AG09319 (cell line): ENCODE results near the gene DUSP28.

ENCODE experiments used
- DNase-seq: peaks from one replicate; pipeline ENCODE4 v3.0.0-alpha.2; 2010; ENCODE audit warnings: low read depth; ENCODE audit errors: extremely low read depth
- TF ChIP-seq, protein P1 (sequence below): IDR thresholded peaks from 2 replicates; pipeline ENCODE4 v1.5.1; 2011; ENCODE audit warnings: low read depth, mild to moderate bottlenecking, inconsistent platforms, low read length, moderate library complexity

The DUSP28 gene

DNA sequence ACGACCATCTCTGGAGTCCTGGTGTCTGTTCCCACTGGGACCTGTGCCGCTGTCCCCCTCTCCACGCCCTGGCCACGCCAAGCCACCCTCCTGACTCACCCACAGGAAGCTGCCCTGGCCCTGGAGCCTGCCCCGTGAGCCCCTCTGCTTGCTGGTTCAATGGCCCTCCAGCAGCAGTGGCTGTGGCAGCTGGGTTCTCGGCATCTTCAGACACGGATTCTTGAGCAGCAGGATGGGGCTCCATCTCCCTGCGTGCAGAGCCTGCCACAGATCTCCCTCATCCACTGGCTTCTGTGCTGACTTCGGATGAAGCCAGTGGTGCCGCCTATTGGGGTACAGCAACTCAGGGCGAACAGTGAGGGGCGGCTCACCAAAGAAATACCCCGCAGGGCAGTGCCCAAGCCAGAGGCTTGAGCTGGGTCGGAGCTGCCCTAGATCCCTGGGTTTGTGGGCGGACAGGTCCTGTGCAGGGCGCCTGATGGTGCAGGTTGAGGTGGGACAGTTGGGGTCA is 40.3 kb downstream of the DUSP28 start:
- TF ChIP-seq, protein P1, sequence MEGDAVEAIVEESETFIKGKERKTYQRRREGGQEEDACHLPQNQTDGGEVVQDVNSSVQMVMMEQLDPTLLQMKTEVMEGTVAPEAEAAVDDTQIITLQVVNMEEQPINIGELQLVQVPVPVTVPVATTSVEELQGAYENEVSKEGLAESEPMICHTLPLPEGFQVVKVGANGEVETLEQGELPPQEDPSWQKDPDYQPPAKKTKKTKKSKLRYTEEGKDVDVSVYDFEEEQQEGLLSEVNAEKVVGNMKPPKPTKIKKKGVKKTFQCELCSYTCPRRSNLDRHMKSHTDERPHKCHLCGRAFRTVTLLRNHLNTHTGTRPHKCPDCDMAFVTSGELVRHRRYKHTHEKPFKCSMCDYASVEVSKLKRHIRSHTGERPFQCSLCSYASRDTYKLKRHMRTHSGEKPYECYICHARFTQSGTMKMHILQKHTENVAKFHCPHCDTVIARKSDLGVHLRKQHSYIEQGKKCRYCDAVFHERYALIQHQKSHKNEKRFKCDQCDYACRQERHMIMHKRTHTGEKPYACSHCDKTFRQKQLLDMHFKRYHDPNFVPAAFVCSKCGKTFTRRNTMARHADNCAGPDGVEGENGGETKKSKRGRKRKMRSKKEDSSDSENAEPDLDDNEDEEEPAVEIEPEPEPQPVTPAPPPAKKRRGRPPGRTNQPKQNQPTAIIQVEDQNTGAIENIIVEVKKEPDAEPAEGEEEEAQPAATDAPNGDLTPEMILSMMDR = no peak
- DNase-seq = no peak

DNA sequence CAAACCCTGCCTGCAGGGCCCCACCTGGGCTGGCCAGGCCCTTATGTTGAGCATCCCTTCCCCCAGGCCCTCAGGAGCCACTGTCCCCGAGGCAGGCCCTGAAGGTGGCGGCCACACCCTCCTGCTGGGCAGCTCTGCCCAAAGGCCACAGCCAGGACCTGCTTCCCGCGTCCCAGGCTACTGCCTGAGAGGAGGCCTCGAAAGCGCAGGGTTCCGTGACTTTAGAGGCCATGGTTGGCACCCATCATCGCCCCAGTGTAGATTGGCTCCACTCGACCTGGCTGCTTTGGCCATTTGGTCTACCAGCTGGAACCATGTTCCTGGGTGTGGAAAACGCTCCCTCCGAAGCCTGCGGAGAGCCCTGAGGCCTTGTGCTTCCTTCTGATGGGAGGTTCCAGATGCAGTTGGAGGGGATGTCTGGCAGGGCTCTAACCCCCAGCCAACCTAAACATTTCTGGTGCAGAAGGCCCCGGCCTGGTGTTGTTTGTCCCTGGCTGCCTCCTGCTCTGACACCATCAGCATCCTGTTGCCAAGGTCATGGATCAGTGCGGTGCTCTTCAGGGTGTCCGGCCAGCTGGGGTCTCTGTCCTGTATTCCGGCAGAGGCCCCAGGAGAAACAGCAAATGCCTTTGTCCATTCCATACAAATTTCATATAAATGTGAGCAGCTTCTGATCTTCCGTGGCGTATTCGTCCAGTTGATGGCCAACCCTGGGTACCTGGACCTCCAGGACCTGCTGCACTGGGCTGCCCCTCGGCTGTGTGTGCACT is 41.1 kb downstream of the DUSP28 start:
- TF ChIP-seq, protein P1 = no peak
- no peak for DNase-seq

DNA sequence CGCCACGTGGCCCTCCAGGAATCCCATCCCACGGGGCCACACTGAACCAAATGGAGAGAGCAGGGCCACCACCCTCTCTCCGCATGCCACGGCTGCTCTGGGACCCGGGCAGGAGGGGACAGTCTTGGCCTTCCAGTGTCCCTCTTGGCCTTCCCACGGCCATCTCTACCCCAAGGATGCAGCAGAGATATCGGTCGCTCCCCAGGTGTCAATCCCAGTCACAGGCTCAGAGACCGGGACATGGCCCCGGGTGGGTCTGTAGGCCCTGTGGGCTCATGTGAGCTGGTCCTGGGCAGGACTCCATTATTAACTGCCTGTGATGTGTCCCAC is 41.6 kb downstream of the DUSP28 start:
- TF ChIP-seq, protein P1 = no peak
- DNase-seq = no peak

DNA sequence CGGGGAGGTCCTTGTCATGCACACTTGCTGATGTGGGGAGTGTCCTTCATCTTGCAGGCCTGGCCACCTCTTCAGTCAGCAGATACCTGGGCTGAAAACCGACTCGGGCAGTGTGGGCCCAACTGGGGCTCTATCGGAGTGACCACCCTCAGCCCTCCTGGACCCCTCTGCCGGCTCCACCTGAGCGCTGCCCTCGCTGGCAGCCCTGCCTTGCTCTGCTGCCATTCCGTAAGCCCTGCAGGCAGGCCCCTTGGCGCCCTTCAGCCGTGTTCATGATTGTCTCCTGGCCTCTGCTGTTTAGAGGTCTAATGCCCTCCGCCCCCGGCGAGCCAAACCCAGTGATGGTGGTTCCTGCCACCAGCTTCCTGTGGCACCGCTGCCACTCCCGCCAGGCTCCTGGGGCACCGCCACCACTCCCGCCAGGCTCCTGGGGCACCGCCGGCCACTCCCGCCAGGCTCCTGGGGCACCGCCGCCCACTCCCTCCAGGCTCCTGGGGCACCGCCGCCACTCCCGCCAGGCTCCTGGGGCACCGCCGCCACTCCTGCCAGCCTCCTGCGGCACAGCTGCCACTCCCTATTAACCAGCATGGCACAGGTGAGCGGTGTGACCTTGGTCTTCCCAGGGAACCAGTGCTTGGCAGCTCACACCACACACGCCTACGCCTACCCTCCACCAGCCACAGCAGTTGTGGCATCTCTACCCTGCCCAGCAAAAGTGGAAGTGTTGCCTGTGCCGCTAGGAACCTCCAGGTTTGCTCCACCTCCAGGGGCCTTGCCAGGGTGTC is 42.3 kb downstream of the DUSP28 start:
- DNase-seq = no peak
- TF ChIP-seq, protein P1 = no peak

DNA sequence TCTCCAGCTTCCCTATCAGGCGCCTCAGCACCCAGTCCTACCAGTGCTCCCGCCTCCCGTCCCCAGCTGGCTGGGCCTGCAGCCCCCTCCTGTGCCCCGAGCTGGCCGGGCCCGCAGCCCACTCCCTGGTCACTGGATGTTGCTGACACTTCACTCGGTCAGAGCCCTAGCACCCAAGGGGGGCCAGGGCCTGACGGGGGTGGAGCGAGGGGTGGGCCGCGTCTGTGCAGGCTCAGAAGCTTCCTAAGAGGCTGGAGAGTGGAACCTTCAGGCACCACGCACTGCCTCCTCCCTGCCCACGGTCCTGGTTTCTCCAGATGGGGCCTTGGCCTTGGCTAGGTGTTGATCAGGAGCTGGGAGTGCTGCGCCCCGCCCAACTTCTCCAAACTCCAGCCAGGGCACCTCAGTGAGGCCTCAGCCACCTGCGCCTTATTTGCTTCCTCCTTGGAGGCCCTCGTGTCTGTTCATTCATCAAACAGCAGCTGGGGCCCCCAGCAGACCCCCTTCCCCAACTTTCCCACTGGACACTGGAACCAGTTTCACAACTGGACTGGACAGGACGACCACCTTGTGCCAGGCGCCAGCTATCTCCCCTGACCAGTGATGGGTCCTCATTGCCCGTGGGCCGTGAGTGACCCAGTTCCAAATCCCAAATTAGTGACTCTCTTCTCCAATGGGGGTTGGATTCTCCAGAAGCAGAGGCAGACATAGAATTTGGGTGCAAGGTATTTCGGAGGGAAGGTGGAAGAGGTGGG is 43.1 kb downstream of the DUSP28 start:
- DNase-seq = no peak
- TF ChIP-seq, protein P1 = no peak

DNA sequence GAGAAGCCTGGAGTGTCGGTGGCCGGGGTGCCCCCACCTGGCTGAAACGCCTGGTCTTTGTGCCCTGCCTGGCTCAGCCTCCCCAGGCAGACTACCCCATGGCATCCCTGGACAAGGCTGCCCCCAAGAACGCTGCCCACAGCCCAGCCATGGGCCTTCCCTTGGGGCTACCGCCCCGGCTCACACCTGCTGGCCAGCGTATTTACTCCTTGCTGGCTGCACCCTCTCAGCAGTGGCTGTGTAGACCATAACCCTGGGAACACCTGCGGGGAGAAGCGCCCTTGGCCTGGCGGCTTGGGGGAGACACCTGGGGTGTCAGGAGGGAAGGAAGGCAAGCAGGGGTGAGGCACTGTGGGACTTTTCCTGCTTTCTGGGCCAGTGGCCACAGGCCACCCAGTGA is 43.7 kb downstream of the DUSP28 start:
- no peak for DNase-seq
- TF ChIP-seq, protein P1 = no peak
